ENCODE results near the gene VPS52. TPM values are rescaled to one million over a fixed set of nuclear protein-coding genes. Genes with fewer than 3 reads are reported as not detected.

The VPS52 gene
- total RNA-seq, 4 donors from 2014 or later = 34.1 to 45.5 (median 39.8) TPM

- H3K27me3 ChIP-seq = peaks cover 0 to 5% (median 0%) of the 10 kb centered on the region in 4 donors
- H3K4me1 ChIP-seq = peaks cover 35 to 73% (median 36%) of the 10 kb centered on the region in 3 donors
- DNase-seq = no peak
- TF ChIP-seq POLR2A (IDR thresholded peaks at IDR 0.05) (peak in 3 of 4 donors; percentile 97 to 99 (median 98)), CTCF (IDR thresholded peaks at IDR 0.05) (peak in 1 of 6 experiments; percentile 3)
- 0 to 2% methylated on average over 5 to 11 of the region's 86 CpGs for WGBS, 2 donors
- no peaks in the 10 kb centered on the region for H3K9me3 ChIP-seq
- intact Hi-C loops (cut with DNase I) = no loop called here
- H3K36me3 ChIP-seq = peaks cover 4 to 38% (median 10%) of the 10 kb centered on the region in 3 donors
- H3K4me3 ChIP-seq = peak within 1 kb of the TSS; percentile 84 to 91 (median 86)
- peak within 1 kb of the TSS; percentile 96 to 98 (median 96) for H3K27ac ChIP-seq
Observed at GRCh38 chr6:33208091-33208967, 63.3 kb downstream of the VPS52 start, which contains the start of gene RING1. Gene RING1 (plus strand): TSS chr6:33208500. CDS start chr6:33208823, 323 bp downstream.

GRCh38 chr6:33207552-33208090 is 64.1 kb downstream of the VPS52 start:
- no peak for DNase-seq
- peak overlapping the region; percentile 84 to 91 (median 86) for H3K4me3 ChIP-seq
- TF ChIP-seq CTCF (IDR thresholded peaks at IDR 0.05) (no peak), POLR2A (IDR thresholded peaks at IDR 0.05) (no peak)
- no peaks in the 10 kb centered on the region for H3K27me3 ChIP-seq
- peak overlapping the region; percentile 96 to 98 (median 96) for H3K27ac ChIP-seq
- intact Hi-C loops (cut with DNase I) = no loop called here
- 2 to 4% methylated on average over 12 to 15 of the region's 29 CpGs for WGBS, 2 donors
- no peaks in the 10 kb centered on the region for H3K9me3 ChIP-seq
- H3K36me3 ChIP-seq = peaks cover 10 to 45% (median 15%) of the 10 kb centered on the region in 3 donors
- peaks cover 28 to 73% (median 33%) of the 10 kb centered on the region in 3 donors for H3K4me1 ChIP-seq

- no peaks in the 10 kb centered on the region for H3K27me3 ChIP-seq
- DNase-seq = no peak
- no peaks in the 10 kb centered on the region for H3K9me3 ChIP-seq
- peak overlapping the region; percentile 84 to 91 (median 86) for H3K4me3 ChIP-seq
- intact Hi-C loops (cut with DNase I) = no loop called here
- peaks cover 14 to 48% (median 21%) of the 10 kb centered on the region in 3 donors for H3K36me3 ChIP-seq
- H3K27ac ChIP-seq = peak overlapping the region; percentile 96 to 98 (median 96)
- peaks cover 30 to 73% (median 35%) of the 10 kb centered on the region in 3 donors for H3K4me1 ChIP-seq
- TF ChIP-seq POLR2A (IDR thresholded peaks at IDR 0.05) (no peak), CTCF (IDR thresholded peaks at IDR 0.05) (no peak)
- 22 to 27% methylated on average over 12 to 17 of the region's 20 CpGs for WGBS, 2 donors
Observed at GRCh38 chr6:33206864-33207551, 64.7 kb downstream of the VPS52 start.

- H3K4me3 ChIP-seq = no peak overlapping the region
- no peaks in the 10 kb centered on the region for H3K27me3 ChIP-seq
- no peak for TF ChIP-seq POLR2A (IDR thresholded peaks at IDR 0.05)
- no peak for TF ChIP-seq CTCF (IDR thresholded peaks at IDR 0.05)
- H3K4me1 ChIP-seq = peaks cover 37 to 81% (median 43%) of the 10 kb centered on the region in 3 donors
- intact Hi-C loops (cut with DNase I) = no loop called here
- peaks cover 14 to 42% (median 17%) of the 10 kb centered on the region in 3 donors for H3K36me3 ChIP-seq
- no peak for DNase-seq
- WGBS, 2 donors = 80 to 83% methylated on average over 2 to 3 of the region's 3 CpGs
- no peaks in the 10 kb centered on the region for H3K9me3 ChIP-seq
- peak overlapping the region in 2 of 4 donors; percentile 91 to 96 for H3K27ac ChIP-seq
Observed at GRCh38 chr6:33206027-33206863, 65.4 kb downstream of the VPS52 start.
